Tibial artery (tissue), 4 donors: Measurements from ENCODE around the gene ABHD12.
A peak's percentile ranks its signal among the peaks of the same experiment; 100 is the strongest.
"Not testable (repeated sequence)": the region's sequence is repeated elsewhere in the genome, so short reads cannot be mapped to it uniquely, and the experiment has no call there.

Experiments
- DNase-seq, 2 donors: peaks; one replicate each; pipeline ENCODE4 v3.0.0-alpha.2; 2019
- H3K27ac ChIP-seq, 2 donors: fragments of 200-600 bp; sonication (generic) in 1 of 2; 1 replicate in 1 of 2; 2 replicates in 1 of 2; pipeline ENCODE4 v1.5.1; 2018 to 2019; ENCODE audit warnings: mild to moderate bottlenecking in 1 of 2
- H3K27me3 ChIP-seq, 2 donors: fragments of 200-600 bp; sonication (generic) in 1 of 2; one replicate each; pipeline versions ENCODE4 v1.5.1 to v1.6.0; 2016 to 2019
- H3K36me3 ChIP-seq, 3 donors: fragments of 200-600 bp; sonication (generic) in 2 of 3; one replicate each; pipeline ENCODE4 v1.5.1; 2016 to 2019; ENCODE audit warnings: mild to moderate bottlenecking in 2 of 3
- H3K4me1 ChIP-seq, 4 donors: fragments of 200-600 bp; sonication (generic) in 2 of 4; 1 replicate in 3 of 4; 2 replicates in 1 of 4; pipeline ENCODE4 v1.5.1; 2016 to 2019
- H3K4me3 ChIP-seq, 2 donors: fragments of 200-600 bp; sonication (generic) in 1 of 2; 1 replicate in 1 of 2; 2 replicates in 1 of 2; pipeline ENCODE4 v1.5.1; 2018 to 2019; ENCODE audit warnings: mild to moderate bottlenecking in 2 of 2
- H3K9me3 ChIP-seq, 3 donors: fragments of 200-600 bp; sonication (generic) in 1 of 3; one replicate each; pipeline ENCODE4 v1.5.1; 2016 to 2019
- CTCF ChIP-seq, 2 experiments: fragments of 200-600 bp in 1 of 2; fragments of 450-650 bp in 1 of 2; IDR thresholded peaks; one replicate each; pipeline ENCODE4 v1.5.1; 2017 to 2019; ENCODE audit warnings: antibody characterized with exemption in 2 of 2, mild to moderate bottlenecking in 1 of 2, moderate library complexity in 1 of 2
- intact Hi-C: fragments of 100-400 bp; cut with DNase I; formaldehyde crosslinking; loops from one replicate; pipeline ENCODE4 v1.15.0; 2023; ENCODE audit warnings: low total_unique reads

Gene ABHD12

GRCh38 chr20:25402583-25402982, 11.9 kb upstream of the ABHD12 start:
- no peak overlapping the region for H3K4me3 ChIP-seq
- H3K27ac ChIP-seq, result no peak overlapping the region
- intact Hi-C loops, result no loop called here
- no peaks in the 10 kb centered on the region for H3K36me3 ChIP-seq
- H3K27me3 ChIP-seq, result peaks cover 0 to 3% of the 10 kb centered on the region in 2 donors
- no peak for DNase-seq
- peaks cover 0 to 8% (median 3%) of the 10 kb centered on the region in 4 donors for H3K4me1 ChIP-seq
- peaks cover 0 to 17% (median 13%) of the 10 kb centered on the region in 3 donors for H3K9me3 ChIP-seq
- no peak for TF ChIP-seq CTCF (IDR thresholded peaks at IDR 0.05)

DNA sequence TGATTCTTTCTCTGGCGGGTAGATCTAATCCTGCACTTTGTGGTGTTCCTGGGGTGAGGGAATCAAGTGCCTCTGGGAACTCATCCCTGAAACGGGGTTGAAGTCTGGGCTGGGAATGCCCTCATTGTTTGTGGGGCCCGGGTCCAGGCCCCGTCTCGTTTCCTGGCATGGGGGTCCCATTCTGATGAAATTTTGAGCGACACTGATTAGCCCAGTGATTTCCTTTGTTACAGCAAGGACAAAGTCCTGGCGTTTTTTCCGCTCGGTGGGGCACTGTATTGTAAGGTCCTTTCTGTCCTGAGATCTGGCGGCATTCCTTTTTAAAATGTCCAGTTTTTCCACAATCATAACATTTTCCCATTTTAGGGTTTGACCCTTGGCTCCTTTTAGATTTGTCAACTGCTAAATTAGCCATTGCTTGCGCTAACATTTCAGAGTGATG, 9.7 kb upstream of the ABHD12 start:
- intact Hi-C loops, H3K27ac ChIP-seq, H3K36me3 ChIP-seq, DNase-seq, H3K4me3 ChIP-seq, H3K4me1 ChIP-seq, H3K27me3 ChIP-seq: not testable (repeated sequence)
- peaks cover 0 to 17% (median 13%) of the 10 kb centered on the region in 3 donors for H3K9me3 ChIP-seq

DNA sequence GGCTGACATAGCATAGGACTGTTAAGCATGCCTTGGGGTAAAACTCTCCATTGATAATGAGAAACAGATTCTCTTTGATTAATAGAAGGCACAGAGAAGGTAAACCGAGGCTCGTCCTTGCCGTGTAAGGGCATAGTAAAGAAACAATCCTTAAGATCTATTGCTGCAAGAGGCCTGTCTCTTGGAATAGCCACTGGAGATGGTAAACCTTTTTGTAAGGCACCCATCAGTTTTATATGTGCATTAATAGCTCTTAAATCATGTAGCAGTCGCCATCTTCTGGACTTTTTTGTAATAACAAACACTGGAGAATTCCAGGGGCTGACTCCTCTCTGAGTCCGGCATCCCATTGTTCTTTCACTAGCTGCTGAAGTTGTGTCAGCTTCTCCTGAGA, 8.4 kb upstream of the ABHD12 start:
- DNase-seq, result peak in 1 of 2 donors; percentile 38
- Histone ChIP-seq H3K4me1 (peaks cover 0 to 4% (median 0%) of the 10 kb centered on the region in 4 donors), H3K9me3 (peaks cover 0 to 17% (median 13%) of the 10 kb centered on the region in 3 donors), H3K27ac (no peak overlapping the region), H3K36me3 (no peaks in the 10 kb centered on the region), H3K4me3 (no peak overlapping the region), H3K27me3 (peaks cover 0 to 3% of the 10 kb centered on the region in 2 donors)
- TF ChIP-seq CTCF (IDR thresholded peaks at IDR 0.05), result peak; percentile 58 to 60
- intact Hi-C loops, result loop anchor here (5.0 to 10.0 kb wide), 3 partner anchors 87 to 334 kb away; partner anchors contain the start of gene ENTPD6

- Histone ChIP-seq H3K27me3 (peaks cover 0 to 3% of the 10 kb centered on the region in 2 donors), H3K36me3 (no peaks in the 10 kb centered on the region), H3K4me3 (no peak overlapping the region), H3K9me3 (peaks cover 0 to 13% (median 13%) of the 10 kb centered on the region in 3 donors), H3K27ac (no peak overlapping the region), H3K4me1 (peaks cover 0 to 4% (median 0%) of the 10 kb centered on the region in 4 donors)
- intact Hi-C loops, result loop anchor here (5.0 to 10.0 kb wide), 3 partner anchors 86 to 334 kb away; partner anchors contain the start of gene ENTPD6
- no peak for TF ChIP-seq CTCF (IDR thresholded peaks at IDR 0.05)
- no peak for DNase-seq
These were observed 7.9 kb upstream of the ABHD12 start for GRCh38 chr20:25398376-25399036.

DNA sequence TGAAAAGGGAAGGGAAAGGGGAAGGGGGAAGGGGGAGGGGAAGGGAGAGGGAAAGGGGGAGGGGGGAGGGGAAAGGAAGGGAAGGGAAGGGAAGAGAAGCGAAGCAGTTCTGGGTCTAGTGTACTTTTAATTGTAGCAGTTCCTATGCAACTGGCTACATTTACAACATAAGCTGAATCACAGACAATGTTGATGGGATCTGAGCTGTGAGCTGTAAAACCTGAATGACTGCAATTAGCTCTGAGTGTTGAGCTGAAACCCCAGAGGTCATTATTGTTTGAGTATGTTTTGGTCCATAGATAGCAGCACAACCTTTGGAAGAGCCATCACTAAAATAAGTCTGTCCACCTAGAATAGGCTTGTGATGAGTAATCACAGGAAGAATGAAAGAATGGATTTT, 7.2 kb upstream of the ABHD12 start:
- intact Hi-C loops, result loop anchor here (5.0 to 10.0 kb wide), 3 partner anchors 86 to 333 kb away; partner anchors contain the start of gene ENTPD6
- no peak for DNase-seq
- Histone ChIP-seq H3K27ac (no peak overlapping the region), H3K4me1 (peaks cover 0 to 4% (median 0%) of the 10 kb centered on the region in 4 donors), H3K4me3 (no peak overlapping the region), H3K27me3 (peaks cover 0 to 3% of the 10 kb centered on the region in 2 donors), H3K9me3 (peaks cover 0 to 8% (median 6%) of the 10 kb centered on the region in 3 donors), H3K36me3 (no peaks in the 10 kb centered on the region)
- no peak for TF ChIP-seq CTCF (IDR thresholded peaks at IDR 0.05)

DNA sequence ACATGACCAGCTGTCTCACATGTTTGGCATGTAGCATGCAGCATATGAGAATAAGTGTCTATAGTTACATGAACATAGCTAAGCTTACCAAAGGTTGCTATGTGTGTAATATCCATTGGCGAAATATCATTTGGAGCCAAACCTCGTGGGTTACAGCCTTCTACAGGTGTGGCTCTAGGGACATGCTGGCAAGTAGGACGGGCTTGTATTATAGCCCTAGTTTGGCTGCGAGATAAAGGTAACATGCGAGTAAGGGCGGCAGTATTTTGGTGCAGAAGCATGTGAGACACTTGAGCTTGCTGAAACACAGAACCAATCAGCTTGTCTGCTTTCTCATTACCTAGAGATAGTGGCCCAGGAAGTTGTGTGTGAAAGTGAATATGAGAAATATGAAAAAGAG, 6.5 kb upstream of the ABHD12 start:
- Histone ChIP-seq H3K36me3 (no peaks in the 10 kb centered on the region), H3K4me3 (no peak overlapping the region), H3K27ac (no peak overlapping the region), H3K4me1 (peaks cover 0 to 4% (median 0%) of the 10 kb centered on the region in 4 donors), H3K9me3 (peaks cover 0 to under 1% (median 0%) of the 10 kb centered on the region in 3 donors), H3K27me3 (peaks cover 0 to 3% of the 10 kb centered on the region in 2 donors)
- intact Hi-C loops, result loop anchor here (5.0 to 10.0 kb wide), 3 partner anchors 85 to 332 kb away; partner anchors contain the start of gene ENTPD6
- DNase-seq, result no peak
- no peak for TF ChIP-seq CTCF (IDR thresholded peaks at IDR 0.05)
